ENCODE data around the gene LYPD5. TPM values are rescaled to one million over a fixed set of nuclear protein-coding genes. Genes with fewer than 3 reads are reported as not detected.

The LYPD5 gene
- total RNA-seq, 1 experiment from 2014 or later: 0.87 TPM

GRCh38 chr19:43776286-43776685, 26.0 kb downstream of the LYPD5 start:
- in situ Hi-C loops (cut with HindIII; ENCODE audit: low pct_unique_long_range_greater_than_20kb, low sequenced_read_pairs) (no loop called here), intact Hi-C loops (cut with micrococcal nuclease; ENCODE audit: unreplicated experiment) (no loop called here)
- ATAC-seq: no peak
- BruUV-seq (replicated peaks): no TSS peak
- Histone ChIP-seq H3K9me3 (ENCODE audit: control insufficient read depth, insufficient read depth, low read depth, low read length) (no peaks in the 10 kb centered on the region), H3K36me3 (ENCODE audit: control insufficient read depth, insufficient read depth, low read length) (no peaks in the 10 kb centered on the region; the same call in 1 of the 2 replicates), H3K27ac (ENCODE audit: low read length) (no peak overlapping the region), H3K27me3 (ENCODE audit: control insufficient read depth, insufficient read depth, low read length) (no peaks in the 10 kb centered on the region), H3K4me3 (ENCODE audit: low read depth in 2 of 2, low read length in 2 of 2) (no peak overlapping the region), H3K4me1 (ENCODE audit: control insufficient read depth, insufficient read depth, low read length) (peaks cover 27% of the 10 kb centered on the region)
- DNase-seq (ENCODE audit: low read depth, low spot score): no peak
- TF ChIP-seq CTCF (IDR thresholded peaks at IDR 0.05): no peak
- TF ChIP-seq SIN3A (IDR thresholded peaks at IDR 0.05; ENCODE audit: borderline replicate concordance, insufficient read depth, low read depth, low read length): no peak
- TF ChIP-seq REST (IDR thresholded peaks at IDR 0.05; ENCODE audit: insufficient read depth in 1 of 2, low read depth in 2 of 2, low read length in 1 of 2): no peak
- TF ChIP-seq TCF7L2 (IDR thresholded peaks at IDR 0.05; ENCODE audit: low read depth, low read length): no peak
- CTCF ChIA-PET: interaction anchor here (1.7 kb wide), 1 partner anchor 10 kb away, joined by 5 read pairs; no protein-coding TSS in a partner anchor
- POLR2A ChIA-PET: no interaction called here

GRCh38 chr19:43775299-43775890, 26.9 kb downstream of the LYPD5 start:
- in situ Hi-C loops (cut with HindIII; ENCODE audit: low pct_unique_long_range_greater_than_20kb, low sequenced_read_pairs): no loop called here
- CTCF ChIA-PET: interaction anchor here (1.7 kb wide), 1 partner anchor 9 kb away, joined by 5 read pairs; no protein-coding TSS in a partner anchor

More at GRCh38 chr19:43775299-43775890, 26.9 kb downstream of the LYPD5 start:
- Histone ChIP-seq H3K9me3 (ENCODE audit: control insufficient read depth, insufficient read depth, low read depth, low read length) (no peaks in the 10 kb centered on the region), H3K4me3 (ENCODE audit: low read depth in 2 of 2, low read length in 2 of 2) (no peak overlapping the region), H3K36me3 (ENCODE audit: control insufficient read depth, insufficient read depth, low read length) (no peaks in the 10 kb centered on the region), H3K4me1 (ENCODE audit: control insufficient read depth, insufficient read depth, low read length) (peaks cover 25% of the 10 kb centered on the region), H3K27ac (ENCODE audit: low read length) (no peak overlapping the region), H3K27me3 (ENCODE audit: control insufficient read depth, insufficient read depth, low read length) (no peaks in the 10 kb centered on the region)
- no peak for TF ChIP-seq CTCF (IDR thresholded peaks at IDR 0.05)
- TF ChIP-seq POLR2AphosphoS5 (IDR thresholded peaks at IDR 0.05; ENCODE audit: low read depth, low read length): no peak
- no peak for TF ChIP-seq TCF7L2 (IDR thresholded peaks at IDR 0.05; ENCODE audit: low read depth, low read length)
- TF ChIP-seq SIN3A (IDR thresholded peaks at IDR 0.05; ENCODE audit: borderline replicate concordance, insufficient read depth, low read depth, low read length): no peak
- no peak for TF ChIP-seq REST (IDR thresholded peaks at IDR 0.05; ENCODE audit: insufficient read depth in 1 of 2, low read depth in 2 of 2, low read length in 1 of 2)
- POLR2A ChIA-PET: no interaction called here
- no peak for DNase-seq (ENCODE audit: low read depth, low spot score)
- ATAC-seq: no peak
- no TSS peak for BruUV-seq (replicated peaks)
- intact Hi-C loops (cut with micrococcal nuclease; ENCODE audit: unreplicated experiment): no loop called here
